ENCODE results near the gene TTLL3.
"Not testable (repeated sequence)": the region's sequence is repeated elsewhere in the genome, so short reads cannot be mapped to it uniquely, and the experiment has no call there.

The TTLL3 gene

DNA sequence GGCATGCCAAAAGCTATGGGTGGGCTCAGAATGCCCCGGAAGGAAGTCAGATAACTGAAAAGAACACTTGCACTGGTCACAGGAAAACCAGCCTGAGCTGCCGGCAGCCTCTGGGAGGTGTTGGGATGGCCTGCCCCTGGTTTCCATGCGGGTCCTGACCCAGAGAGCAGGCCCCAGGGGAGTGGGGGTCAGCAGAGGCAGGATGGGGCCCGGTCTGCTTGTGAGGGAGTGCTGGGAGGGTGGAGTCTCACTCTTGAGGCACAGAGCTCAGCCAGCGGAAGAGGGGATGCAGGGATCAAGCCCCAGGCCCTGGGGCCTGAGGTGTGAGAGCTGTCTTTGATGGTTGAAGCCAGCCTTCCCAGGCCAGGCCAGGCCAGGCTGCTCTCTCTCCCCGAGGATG lies 36.2 kb downstream of the TTLL3 start:
- no peak for DNase-seq

DNA sequence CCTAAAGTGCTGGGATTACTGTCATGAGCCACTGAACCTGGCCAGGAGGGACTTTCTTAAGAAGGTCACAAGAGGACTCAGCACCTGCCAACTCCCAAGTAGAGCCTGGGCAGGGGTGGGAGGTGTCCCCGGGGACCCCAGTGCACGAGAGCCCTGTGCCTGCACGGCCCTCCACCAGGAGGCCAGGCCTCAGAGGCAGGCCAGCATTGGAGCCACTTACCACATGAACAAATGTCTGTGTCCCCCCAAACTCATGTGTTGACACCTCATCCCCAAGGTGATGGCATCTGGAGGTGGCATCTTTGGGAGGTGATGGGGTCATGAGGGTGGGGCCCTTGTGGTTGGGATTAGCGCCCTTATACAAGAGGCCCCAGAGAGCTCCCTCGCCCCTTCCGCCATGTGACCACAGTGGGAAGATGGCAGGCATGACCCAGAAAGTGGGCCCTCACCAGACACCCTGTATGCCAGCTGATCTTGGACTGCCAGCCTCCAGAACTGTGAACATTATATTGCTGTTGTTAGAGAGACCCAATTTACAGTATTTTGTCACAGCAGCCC lies 36.9 kb downstream of the TTLL3 start:
- DNase-seq, result no peak

DNA sequence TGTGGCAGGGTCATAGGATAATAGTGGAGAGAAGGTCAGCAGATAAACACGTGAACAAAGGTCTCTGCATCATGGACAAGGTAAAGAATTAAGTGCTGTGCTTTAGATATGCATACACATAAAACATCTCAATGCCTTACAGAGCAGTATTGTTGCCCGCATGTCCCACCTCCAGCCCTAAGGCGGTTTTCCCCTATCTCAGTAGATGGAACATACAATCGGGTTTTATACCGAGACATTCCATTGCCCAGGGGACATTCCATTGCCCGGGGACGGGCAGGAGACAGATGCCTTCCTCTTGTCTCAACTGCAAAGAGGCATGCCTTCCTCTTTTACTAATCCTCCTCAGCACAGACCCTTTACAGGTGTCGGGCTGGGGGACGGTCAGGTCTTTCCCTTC lies 37.8 kb downstream of the TTLL3 start:
- DNase-seq, result not testable (repeated sequence)

DNA sequence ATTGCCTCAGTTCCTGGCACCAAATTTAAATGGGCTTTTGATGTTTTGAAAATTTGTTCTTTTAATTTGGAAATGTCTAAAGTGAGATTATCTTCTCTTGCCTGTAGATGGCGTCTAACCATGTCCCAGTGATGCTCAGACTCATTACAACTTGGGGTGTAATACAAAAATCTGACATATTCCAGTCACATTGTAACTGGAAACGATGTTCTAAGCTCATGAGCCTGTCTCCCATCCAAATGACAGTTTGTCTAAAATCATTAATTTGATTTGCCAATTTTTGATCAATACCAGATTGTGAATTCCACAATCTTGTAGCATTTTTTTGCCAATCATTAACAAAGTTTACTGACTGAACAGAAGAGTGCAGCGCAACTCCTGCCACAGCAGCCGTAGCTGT lies 38.8 kb downstream of the TTLL3 start:
- DNase-seq, result peak; percentile 2

DNA sequence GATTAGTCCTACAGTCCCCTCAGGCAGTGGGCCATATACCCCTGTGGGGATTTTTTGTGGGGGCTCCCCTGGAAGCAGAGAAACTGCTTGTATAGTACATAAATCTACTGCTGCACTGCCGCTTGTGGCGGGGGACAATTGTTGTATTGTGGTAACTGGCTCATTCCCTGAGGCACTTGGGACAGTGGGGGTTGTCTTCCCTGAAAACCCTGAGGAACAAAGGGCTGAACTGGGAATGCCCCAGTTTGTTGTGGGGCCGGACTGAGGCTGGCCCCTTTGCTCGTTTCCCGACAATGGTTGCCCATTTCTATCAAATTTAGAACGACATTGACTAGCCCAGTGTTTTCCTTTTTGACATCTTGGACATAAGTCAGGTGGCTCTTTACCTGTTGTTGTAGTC lies 41.3 kb downstream of the TTLL3 start:
- not testable (repeated sequence) for DNase-seq

DNA sequence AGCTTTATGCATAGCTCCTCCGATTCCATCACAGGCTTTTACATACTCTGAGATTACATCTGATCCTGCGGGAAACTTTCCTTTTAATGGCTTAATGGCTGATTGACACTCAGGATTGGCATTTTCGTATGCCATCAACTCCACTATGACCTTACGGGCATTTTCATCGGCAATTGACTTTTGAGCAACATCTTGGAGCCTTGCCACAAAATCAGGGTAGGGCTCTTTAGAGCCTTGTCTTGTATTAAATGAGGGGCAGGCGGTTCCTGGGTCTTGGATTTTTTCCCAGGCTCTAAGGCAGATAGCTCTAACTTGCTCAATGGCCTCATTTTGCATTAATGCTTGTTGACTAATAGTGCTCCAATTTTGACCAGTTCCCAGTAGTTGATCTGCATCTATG lies 41.9 kb downstream of the TTLL3 start:
- not testable (repeated sequence) for DNase-seq

DNA sequence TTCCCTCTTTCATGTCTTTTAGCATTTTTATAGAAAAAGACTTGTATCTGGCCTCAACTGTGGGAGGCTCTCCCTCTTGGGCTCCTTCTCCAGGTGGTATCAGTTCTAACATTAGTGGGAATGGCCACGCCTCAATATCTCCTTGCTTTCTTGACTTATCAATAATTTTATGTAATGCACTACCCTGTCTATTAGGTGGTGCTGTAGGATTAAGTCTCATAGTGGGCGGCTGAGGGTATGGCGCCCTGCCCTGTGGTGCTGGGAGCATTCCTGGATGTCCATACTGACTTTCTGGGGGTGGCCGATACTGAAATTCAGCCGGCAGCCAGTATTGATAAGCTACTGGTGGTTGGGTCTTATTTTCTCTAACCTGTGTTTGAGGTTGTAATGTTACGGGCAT lies 42.5 kb downstream of the TTLL3 start:
- no peak for DNase-seq

DNA sequence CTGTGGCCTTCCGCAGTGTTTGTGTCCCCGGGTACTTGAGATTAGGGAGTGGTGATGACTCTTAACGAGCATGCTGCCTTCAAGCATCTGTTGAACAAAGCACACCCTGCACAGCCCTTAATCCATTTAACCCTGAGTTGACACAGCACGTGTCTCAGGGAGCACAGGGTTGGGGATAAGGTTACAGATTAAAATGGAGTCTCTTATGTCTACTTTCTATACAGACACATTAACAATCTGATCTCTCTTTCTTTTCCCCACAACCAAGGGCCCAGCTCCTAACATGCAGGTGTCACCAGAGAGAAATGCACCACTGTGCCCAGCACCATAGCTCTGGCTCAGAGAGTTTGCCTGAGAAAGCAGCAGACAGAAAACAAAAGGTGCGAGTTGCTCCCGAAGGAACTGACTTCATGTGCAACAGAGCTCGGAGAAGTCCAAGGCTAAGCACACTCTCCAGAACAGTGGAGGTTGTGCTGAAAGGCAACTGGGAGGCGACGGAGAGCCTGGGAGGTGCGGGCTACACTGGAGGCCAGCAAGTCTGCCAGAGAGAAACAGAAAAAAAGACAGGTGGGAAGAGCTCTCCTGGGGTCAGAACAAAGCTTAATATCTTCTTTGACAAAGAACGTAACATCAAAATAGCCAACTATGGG lies 44.4 kb downstream of the TTLL3 start:
- not testable (repeated sequence) for DNase-seq

DNA sequence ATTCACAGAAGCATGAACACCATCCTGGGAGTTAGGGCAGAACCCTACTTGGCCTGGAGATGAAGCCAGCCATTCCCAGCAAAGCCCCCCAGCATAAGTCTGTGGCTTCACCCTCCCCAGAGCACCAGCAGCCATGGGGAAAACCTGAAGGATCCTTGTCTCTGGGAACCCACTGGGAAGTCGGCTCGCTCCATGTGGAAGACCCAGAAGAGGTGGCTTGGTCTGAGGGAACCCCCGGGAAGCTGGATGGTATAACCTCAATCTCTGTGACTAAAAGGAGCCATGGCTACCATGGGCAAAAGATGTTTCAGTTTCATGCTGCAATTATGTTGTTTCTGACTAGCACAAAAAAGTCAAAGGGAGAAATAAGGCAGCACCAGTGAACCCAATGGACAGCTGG lies 45.5 kb downstream of the TTLL3 start:
- no peak for DNase-seq

DNA sequence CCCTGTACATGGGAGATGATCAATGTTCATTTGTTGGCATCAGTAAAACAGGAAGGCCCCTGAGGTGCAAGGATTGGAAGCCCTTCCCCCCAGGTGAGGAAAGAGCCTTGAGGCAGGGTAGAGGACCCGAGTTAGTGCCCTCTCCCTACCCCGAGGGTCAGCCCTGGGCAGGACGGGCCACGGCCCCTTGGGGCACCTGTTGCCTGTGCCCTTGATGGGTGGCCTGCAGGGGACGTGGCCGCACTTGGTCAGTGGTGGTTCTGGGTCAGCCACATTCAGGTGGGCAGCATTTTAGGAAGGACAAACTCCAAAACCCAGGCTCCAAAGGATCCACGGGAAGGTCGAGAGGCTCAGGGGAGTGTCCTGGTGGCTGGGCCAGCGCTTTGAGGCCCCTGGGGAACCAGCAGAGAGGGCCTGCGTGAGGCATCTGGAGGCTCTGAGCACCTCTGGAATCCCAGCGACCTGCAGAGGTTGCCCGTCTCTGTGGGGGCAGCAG lies 49.5 kb downstream of the TTLL3 start:
- no peak for DNase-seq

DNA sequence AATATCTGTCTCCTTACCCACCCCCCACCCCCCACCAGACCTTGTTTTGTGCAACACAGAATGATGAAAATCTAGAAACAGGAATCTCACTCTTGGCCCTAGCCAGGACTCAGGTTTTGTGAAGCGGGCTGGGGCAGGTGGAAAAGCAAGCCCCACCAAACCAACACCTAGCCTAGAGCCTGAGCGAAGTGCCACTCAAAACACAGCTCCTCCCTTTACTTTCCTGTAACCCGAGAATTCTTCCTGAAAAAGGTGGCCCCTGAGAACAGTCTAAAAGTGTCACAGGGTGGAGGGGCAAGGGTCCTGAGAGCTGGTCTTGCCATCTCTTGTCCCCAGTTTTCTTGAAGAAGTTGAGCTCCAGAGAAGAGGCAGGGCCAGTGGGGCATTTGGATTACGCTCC lies 51.1 kb downstream of the TTLL3 start:
- DNase-seq, result no peak

DNA sequence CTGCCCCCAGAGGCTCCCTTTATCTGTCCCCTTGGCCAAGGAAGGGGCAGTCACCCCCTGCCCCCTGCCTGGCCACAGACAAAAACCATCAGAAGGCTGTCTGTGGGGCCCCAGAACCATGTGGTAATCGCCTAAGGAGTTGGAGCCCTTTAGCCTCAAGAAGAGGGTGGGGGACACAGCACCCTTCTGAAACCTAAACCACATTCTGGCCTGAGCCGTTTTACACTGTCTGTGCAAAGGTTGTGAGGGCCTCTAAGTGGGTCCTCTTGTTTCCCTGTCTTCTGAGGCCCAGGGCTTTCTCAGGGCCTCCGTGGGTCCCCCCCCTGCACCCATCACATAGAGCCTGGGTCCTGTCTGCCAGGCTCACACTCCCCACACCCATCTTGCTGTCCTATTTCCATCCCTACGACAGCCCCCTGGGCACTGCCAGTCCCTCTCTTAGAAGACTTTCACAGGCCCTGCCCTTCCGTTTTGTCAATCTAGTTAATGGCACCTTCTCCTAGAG lies 51.6 kb downstream of the TTLL3 start:
- DNase-seq, result no peak

DNA sequence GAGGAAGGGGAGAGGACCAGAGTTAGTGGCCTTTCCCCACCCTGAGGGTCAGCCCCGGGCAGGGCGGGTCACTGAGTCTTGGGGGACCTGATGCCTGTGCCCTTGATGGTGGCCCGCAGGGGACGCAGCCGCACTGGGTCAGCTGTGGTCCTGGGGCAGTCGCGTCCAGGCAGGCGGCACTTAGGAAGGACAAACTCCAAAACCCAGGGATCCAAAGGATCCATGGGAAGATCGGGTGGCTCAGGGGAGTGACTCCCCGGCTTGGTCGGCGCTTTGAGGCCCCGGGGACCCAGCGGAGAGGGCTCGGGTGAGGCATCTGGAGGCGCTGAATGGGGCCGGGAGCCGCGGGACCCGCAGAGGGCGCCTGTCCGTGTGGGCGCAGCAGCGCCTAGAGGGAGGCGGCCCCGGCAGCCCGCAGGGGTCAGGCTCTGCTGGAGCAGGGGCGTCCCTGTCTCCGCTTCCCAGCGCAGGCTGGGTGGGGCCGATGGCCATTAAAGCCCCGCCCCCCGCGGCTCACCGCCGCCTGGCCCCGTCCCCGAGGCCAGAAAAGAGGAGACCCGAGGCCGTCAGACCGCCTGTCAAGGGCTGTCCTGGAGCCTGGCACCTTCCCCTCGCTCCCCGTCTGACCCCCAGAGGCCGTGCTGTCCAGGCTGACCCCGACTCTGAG lies 52.5 kb downstream of the TTLL3 start:
- DNase-seq, result no peak

DNA sequence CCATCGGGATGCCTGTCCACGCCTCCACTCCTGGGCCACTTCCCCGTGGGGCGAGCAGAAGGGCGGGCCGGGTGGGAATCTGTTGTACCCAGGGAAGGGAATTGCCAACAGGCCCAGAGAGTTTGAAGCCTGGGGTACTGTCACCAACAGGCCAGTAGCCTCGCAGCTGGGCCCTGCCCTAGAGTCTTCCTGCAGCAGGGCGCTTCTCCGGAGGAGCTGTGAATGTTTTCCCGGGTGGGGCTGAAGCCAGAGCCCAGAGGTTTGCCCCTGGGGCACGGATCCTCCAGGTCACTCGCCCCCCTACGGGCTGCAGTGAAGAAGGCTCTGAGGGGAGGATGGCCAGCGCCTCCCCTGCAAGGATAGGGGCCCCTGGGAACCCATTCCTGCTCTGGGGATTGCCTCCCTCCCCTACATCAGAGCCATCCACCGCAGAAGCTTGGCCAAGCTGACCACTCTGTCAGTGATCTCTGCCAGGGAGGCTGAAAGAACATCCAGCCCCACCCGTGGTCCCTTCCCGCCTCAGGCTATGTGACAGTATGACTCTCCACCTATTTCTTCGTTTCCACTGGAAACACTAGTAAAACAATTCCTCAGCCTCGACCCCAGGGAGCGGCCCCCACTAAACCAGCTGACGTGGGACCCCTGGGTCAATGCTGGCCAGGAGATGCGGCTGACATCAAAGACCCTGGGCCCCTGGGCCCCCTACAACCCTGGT lies 53.2 kb downstream of the TTLL3 start:
- DNase-seq, result no peak

DNA sequence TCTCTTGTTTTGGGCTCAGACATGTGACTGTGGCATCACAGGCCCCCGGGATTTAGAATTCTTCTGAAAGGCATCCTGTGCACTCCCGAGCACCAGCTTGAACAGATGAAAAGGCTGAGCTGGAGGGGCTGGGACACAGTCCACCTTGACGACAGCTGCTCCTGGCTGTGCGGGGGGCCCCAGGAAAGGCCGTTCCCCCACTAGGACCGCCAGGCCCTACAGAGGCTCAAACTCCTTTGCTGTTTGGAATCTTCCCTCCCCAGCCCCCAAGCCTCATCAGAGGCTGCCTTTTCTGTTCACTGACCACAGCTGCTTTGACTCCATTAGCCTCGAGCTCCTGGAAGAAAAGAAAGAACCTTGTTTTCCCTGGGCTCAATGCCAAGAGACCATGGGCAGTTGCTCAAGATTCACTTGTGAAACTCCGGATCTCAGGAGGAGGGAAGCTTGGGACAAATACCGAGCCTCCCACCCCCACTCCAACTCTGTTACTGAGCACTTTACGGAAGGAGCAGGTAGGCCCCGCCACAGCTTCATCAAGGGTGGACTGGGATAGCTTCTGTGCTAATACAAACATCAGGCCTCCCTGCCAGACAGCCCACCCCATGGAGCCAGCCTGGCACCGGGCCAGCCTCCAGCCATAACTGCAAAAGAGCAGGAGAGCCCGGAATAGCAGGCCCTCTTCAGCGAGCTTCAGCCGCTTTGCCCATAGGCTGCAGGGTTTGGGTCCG lies 54.3 kb downstream of the TTLL3 start:
- no peak for DNase-seq

DNA sequence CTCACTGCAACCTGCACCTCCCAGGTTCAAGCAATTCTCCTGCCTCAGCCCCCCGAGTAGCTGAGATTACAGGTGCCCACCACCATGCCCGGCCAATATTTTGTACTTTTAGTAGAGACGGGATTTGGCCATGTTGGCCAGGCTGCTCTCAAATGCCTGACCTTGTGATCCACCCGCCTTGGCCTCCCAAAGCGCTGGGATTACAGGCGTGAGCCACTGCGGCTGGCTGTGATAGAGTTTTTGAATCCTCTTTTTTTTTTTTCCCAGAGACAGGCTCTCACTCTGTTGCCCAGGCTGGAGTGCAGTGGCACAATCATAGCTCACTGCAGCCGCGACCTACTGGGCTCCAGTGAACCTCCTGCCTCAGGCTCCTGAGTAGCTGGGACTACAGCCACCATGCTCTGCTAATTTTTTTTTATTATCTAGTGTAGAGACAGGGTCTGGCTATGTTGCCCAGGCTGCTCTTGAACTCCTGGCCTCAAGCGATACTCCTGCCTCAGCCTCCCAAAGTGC lies 55.1 kb downstream of the TTLL3 start:
- DNase-seq, result not testable (repeated sequence)

DNA sequence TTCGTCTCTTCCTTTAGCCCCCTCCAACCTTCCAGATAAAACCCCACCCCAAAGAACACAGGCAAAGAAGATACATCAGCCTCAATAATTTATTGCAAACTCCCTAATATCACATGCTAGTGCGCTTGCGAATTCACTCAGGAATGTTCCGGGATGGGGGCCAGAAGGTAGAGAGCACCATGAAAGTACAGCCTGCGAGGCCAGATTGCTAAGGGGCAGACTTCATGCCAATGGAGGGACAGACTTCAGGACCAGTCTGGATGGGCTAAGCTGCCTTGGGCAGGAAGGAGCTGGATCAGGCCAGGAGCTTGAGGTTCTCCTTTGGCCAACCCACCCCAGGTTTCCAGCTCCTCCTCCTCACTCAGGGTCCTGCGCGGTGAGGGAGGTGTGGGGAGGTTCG lies 56.6 kb downstream of the TTLL3 start:
- DNase-seq, result no peak

DNA sequence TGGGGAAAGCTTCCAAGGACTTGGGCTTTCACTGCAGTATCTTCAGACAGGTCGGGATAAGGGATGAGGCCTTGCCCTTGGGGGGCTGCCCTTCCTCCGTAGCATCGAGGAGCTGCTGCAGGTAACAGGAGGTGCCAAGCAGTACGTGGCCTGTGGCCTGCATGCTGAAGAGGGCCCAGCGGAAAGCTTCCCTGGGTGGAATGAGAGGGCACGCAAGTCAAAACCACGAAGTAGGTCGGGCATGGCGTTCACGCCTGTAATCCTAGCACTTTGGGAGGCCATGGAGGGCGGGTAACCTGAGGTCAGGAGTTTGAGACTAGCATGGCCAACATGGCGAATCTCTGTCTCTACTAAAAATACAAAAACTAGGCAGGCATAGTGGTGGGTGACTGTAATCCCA lies 57.0 kb downstream of the TTLL3 start:
- DNase-seq, result no peak

DNA sequence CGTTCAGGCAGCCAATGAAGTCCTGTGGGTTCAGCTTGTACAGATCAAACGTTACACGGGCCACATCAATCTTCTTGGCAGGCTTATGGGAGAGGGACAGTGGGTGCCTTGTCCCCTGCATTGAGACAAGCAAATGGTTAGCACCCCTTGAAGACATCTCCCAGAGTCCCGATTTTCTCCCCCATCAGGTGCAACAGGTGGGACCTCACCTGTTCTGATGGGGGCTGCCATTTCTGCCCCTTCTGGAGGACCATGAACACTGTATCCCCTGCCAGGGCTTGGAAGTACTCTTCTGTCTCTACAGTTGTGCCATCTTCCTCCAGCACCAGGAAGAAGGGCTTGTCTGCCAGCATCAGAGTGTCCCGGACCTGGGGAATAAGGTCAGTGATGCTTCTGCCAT lies 59.9 kb downstream of the TTLL3 start:
- DNase-seq, result no peak

DNA sequence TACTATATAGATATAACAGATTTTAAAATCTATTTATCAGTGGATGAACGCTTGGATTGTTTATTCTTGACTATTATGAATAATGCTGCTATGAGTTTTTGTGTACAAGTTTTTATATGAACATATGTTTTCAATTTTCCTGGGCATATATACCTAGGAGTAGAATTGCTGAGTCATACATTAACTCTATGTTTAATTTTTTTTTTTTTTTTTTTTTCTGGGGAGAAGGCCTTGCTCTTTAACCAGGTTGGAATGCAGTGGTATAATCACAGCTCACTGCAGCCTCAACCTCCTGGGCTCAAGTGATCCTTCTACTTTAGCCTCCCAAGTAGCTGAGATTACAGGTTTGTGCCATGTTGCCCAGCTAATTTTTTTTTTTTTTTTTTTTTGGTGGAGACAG lies 60.9 kb downstream of the TTLL3 start:
- no peak for DNase-seq

DNA sequence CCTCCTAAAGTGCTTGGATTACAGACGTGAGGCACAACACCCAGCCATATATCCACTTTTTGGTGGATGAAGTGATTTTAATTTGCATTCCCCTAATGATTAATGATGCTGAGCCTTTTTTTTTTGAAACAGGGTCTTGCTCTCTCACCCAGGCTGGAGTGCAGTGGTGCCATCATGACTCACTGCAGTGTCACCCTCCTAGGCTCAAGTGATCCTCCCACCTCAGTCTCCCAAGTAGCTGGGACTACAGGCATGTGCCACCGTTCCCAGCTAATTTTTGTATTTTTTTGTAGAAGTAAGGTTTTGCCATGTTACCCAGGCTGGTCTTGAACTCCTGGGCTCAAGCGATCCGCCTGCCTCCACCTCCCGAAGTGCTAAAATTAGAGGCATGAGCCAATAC lies 62.0 kb downstream of the TTLL3 start:
- DNase-seq, result not testable (repeated sequence)

DNA sequence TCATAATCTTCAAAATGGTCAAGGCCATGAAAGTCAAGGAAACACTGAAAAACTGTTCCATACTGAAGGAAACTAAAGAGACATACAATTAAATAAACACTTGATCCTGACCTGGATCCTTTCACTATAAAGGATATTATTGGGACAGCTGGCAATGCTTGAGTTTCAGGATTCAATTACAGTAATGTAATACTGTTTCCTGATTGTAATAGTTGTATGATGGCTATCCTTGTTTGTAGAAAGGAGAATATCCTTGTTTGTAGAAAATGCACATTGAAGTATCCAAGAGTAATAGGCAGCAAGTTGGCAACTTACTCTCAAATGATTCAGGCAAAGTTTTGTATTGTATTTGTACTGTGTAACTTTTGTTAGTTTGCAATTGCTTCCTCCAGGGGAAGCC lies 65.4 kb downstream of the TTLL3 start:
- no peak for DNase-seq

DNA sequence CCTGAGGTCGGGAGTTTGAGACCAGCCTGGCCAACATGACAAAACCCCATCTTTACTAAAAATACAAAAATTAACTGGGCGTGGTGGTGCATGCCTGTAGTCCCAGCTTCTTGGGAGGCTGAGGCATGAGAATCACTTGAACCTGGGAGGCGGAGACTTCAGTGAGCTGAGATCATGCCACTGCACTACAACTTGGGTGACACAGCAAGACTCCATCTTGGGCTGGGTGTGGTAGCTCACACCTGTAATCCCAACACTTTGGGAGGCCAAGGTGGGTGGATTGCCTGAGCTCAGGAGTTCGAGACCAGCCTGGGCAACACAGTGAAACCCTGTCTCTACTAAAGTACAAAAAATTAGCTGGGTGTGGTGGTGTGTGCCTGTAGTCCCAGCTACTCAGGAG lies 66.2 kb downstream of the TTLL3 start:
- DNase-seq, result not testable (repeated sequence)
